HG03135 (cell line): ENCODE measurements around the gene SCPEP1.

Source experiments
- ATAC-seq: cut with Tn5 transposase; IDR thresholded peaks from one replicate; pipeline ENCODE4 v1.9.1; 2021; ENCODE audit warnings: mild to moderate bottlenecking, moderate library complexity; ENCODE audit not compliant: unreplicated experiment

SCPEP1 gene

DNA sequence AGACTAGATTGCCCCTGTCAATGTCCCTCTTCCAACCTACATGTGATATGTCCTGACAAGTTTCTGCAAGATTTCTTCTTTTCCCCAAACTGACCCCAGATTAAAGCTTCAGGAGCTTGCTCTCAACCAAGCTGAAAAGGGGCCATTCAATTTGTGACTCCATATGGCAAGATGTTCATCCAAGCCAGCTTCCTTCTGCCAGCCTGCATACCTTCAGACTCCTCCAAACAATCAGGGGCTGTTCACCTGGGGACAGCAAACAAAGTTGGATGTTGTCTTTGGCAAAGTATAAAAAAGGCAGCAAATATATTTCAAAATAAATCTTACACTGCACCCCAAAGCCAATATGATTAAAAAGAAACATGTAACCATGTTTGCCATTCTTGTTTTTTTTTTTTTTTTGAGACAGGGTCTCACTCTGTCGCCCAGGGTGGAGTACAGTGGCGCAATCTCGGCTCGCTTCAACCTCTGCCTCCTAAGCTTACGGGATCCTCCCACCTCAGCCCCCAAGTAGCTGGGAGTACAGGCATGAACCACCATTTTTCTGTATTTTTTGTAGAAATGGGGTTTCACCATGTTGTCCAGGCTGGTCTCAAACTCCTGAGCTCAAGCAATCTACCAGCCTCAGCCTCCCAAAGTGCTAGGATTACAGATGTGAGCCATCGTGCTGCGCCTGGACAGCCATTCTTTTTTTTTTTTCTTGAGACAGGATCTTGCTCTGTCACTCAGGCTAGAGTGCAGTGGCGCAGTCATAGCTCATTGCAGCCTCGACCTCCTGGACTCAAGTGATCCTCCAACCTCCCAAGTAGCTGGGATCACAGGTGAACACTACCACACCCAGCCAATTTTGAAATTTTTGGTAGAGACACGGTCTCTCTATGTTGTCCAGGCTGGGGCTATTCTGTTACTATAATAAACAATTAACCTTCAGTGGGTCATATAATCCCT lies 57.1 kb downstream of the SCPEP1 start:
- no peak for ATAC-seq

DNA sequence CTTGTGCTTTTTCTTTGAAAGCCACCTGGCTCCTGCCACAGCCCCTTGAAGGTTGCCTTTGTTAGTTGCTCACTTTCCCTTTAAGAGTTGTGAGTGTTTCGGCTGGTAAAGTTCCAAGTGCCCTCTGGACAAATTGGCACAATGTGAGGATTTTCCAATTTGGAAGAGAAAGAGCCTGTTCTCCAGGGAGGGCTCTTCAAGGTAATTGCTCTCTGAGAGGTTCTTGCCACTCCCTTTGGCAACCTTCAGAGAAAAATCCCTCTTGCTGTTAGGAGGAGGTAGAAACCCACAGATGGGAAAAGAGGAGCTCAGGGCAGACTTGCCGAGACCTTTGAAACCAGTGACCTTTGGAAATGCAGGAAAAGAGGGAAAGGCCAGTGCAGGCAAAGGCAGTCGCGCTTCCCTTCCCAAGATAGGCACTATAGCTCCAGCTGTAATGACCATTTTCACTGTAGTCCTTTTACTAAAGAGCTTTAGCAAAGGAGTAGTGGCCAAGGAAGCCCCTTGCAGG lies 58.1 kb downstream of the SCPEP1 start:
- no peak for ATAC-seq

DNA sequence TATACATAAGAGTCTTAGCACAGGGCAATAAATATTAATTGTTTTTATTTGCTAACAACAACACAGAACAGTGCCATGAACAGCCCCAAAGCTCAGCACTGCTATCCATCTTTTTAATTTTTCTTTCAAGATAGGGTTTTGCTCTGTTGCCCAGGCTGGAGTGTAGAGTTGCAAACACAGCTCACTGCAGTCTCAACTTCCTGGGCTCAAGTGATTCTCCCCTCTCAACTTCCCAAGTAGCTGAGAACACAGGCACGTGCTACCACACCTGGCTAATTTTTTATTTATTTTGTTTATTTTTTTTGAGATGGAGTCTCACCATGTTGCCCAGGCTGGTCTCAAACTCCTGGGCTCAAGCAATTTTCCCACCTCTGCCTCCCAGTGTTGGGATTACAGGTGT lies 59.5 kb downstream of the SCPEP1 start:
- no peak for ATAC-seq

DNA sequence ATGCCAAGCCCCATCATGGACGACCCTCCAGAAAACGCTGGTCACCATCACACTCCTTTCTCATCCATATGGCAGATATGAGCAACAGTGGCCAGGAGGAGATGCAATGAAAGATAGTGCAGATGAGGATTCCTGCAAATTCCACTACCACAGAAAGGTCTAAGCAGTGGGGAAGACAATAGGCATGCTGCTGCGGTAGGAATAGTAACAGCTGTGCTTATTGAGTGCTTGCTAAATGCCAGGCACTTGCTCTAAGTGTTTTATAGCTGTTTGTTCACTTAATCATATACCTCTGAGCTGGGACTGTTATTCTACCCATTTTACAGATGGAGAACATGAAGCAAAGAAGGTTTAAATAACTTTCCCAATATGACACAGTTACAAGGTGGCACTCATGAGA lies 60.6 kb downstream of the SCPEP1 start:
- no peak for ATAC-seq

DNA sequence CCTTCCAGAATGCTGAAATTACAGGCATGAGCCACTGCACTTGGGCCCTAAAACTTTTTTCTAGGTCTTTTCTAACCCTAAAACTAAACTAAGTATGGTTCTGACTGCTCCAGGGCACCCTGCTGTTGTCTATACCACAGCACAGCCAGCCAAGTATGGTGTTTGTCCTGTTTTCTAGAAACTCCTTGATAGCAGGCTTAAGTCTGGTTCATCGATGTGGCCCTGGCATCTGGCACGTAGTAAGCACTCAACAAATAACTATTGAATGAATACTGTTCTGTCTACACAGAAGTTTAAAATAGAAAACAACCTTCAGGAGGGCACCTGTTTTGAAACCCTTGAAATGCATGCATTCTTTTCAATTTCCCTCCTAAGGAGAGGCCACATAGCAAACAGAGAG lies 62.6 kb downstream of the SCPEP1 start:
- no peak for ATAC-seq

DNA sequence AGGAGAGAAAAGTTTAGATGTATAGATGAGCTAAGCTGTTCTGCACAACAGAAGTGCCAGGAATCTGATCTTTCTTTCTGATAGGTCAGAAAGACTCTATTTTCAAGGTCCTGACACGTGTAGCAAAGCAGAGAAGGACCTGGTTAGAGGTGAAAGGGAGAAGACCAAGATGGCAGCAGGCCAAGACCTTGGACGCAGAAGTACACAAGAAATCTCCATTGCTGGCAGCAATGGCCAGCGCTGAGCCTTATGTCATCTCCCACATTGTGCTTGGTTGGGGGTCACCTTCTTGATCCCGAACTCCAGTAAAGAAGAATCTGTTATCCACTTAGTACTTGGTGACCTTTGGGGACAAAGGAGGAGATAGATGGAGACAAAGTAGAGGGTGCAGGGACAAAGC lies 65.3 kb downstream of the SCPEP1 start:
- ATAC-seq = no peak

GRCh38 chr17:57044976-57045867 lies 67.3 kb downstream of the SCPEP1 start:
- ATAC-seq = no peak

GRCh38 chr17:57045868-57046704 lies 68.2 kb downstream of the SCPEP1 start:
- ATAC-seq = no peak

- ATAC-seq = no peak
These were observed 68.8 kb downstream of the SCPEP1 start for GRCh38 chr17:57046749-57047148.

DNA sequence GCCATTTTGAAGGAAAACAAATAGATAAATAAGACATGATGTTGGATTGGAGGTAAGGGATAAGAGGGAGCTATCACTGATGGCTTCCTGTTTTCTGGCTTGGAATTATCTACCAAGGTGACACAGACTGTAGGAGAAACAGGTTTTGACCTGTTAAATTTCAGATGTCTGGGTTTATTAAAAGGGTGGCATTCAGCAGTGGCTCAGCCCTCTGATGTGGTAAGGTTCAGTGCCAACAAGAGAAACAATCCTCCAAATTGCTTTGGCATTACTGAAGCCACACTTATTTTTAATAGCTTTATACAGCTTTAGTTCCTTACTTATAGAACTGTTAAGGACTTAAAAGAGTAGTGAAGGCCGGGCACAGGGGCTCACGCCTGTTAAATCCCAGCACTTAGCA lies 70.2 kb downstream of the SCPEP1 start:
- ATAC-seq = no peak

GRCh38 chr17:57050306-57050705 lies 72.4 kb downstream of the SCPEP1 start:
- no peak for ATAC-seq

DNA sequence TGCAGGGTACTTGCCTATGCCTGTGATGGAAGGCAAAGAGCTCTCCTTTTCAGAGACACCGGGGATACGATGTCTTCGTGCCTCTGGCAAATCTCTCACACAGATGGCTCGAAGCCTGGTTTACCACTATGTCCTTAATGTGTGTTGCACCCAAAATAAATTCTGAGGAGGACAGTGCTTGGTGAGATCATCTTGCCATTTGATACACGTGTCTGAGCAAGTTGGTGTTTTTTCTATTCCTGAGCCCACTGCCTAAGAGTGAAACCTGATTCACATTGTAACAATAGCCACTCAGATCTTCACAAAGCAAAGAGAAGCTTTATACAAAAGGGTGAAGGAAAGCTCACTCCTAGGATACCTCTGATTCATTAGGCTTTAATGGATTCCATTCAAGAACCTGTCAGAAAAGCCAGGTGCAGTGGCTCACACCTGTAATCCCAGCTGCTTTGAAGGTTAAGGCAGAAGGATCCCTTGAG lies 74.0 kb downstream of the SCPEP1 start:
- ATAC-seq = no peak
